GM21723 (cell line): Measurements from ENCODE around the gene SLC9A3.

ENCODE experiments used
- ATAC-seq: cut with Tn5 transposase; IDR thresholded peaks from one replicate; pipeline ENCODE4 v1.9.1; 2021; ENCODE audit warnings: mild to moderate bottlenecking, moderate library complexity; ENCODE audit not compliant: unreplicated experiment

SLC9A3 gene

GRCh38 chr5:421287-421880 lies 102.9 kb downstream of the SLC9A3 start:
- no peak for ATAC-seq

DNA sequence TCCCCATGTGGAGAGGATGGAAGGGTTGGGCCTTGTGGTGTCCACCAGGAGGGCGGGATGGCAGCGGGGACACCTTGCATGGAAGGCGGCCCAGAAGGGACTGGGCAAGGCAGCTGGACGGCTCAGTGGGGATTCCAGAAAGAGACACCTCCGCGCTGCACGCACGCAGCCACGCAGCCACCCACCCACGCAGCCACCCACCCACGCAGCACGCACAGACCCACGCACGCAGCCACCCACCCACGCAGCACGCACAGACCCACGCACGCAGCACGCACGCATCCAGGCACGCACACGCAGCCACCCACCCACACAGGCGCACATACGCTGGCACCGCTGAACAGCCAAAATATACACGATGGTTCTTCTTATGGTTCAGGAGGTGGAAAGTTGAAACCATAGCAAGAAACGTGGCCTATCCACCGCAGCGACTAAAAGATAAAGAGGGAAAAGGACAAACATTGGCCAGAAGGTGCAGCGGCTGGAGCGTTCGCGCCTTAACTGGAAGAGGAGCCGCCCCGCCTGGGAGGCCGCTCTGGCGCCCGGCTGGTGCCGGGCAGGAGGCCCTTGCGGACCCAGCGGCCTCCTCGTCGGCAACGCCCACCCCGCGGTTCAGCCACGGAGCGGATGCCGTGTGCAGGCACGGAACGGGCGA lies 103.5 kb downstream of the SLC9A3 start:
- no peak for ATAC-seq
